ENCODE data around the gene SOCS1.

DNA sequence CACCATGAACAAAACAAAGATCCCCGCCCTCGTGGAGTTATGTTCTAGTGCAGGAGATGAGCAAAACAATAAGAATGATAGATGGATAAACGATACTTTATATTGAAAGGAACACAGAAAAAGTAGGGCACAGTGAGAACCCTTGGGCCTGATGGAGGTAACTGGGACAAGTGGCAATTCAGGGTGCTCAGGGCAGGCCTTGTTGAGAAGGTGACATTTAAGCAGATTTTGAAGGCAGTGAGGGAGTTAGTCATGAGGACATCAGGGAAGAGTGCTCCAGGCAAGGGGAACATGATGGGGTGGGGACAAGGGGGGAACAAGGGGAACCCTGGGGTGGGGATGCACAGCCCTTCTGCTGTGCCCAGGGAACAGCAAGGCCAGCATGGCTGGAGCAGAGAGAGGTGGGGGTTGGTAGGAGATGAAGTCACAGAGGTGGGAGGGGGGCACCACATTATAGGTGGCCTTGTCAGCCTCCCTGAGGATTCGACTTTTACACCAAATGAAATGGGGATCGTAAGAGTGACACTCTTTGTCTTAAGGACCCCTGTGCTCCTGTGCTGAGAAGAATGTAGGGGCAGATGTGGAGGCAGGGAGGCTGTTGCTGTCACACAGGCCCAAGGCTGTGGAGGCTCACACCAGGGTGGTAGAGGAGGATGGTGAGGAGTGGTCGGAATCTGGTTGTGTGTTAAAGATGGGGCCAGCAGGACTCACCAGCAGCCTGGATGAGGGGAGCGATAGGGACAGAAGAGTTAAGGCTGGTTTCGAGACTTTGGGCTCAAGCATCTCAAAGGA is 34.3 kb upstream of the SOCS1 start:
- TF ChIP-seq, protein P1, sequence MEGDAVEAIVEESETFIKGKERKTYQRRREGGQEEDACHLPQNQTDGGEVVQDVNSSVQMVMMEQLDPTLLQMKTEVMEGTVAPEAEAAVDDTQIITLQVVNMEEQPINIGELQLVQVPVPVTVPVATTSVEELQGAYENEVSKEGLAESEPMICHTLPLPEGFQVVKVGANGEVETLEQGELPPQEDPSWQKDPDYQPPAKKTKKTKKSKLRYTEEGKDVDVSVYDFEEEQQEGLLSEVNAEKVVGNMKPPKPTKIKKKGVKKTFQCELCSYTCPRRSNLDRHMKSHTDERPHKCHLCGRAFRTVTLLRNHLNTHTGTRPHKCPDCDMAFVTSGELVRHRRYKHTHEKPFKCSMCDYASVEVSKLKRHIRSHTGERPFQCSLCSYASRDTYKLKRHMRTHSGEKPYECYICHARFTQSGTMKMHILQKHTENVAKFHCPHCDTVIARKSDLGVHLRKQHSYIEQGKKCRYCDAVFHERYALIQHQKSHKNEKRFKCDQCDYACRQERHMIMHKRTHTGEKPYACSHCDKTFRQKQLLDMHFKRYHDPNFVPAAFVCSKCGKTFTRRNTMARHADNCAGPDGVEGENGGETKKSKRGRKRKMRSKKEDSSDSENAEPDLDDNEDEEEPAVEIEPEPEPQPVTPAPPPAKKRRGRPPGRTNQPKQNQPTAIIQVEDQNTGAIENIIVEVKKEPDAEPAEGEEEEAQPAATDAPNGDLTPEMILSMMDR (IDR thresholded peaks at IDR 0.05; ENCODE audit: insufficient read depth, low read length) = no peak
- TF ChIP-seq, protein P2, sequence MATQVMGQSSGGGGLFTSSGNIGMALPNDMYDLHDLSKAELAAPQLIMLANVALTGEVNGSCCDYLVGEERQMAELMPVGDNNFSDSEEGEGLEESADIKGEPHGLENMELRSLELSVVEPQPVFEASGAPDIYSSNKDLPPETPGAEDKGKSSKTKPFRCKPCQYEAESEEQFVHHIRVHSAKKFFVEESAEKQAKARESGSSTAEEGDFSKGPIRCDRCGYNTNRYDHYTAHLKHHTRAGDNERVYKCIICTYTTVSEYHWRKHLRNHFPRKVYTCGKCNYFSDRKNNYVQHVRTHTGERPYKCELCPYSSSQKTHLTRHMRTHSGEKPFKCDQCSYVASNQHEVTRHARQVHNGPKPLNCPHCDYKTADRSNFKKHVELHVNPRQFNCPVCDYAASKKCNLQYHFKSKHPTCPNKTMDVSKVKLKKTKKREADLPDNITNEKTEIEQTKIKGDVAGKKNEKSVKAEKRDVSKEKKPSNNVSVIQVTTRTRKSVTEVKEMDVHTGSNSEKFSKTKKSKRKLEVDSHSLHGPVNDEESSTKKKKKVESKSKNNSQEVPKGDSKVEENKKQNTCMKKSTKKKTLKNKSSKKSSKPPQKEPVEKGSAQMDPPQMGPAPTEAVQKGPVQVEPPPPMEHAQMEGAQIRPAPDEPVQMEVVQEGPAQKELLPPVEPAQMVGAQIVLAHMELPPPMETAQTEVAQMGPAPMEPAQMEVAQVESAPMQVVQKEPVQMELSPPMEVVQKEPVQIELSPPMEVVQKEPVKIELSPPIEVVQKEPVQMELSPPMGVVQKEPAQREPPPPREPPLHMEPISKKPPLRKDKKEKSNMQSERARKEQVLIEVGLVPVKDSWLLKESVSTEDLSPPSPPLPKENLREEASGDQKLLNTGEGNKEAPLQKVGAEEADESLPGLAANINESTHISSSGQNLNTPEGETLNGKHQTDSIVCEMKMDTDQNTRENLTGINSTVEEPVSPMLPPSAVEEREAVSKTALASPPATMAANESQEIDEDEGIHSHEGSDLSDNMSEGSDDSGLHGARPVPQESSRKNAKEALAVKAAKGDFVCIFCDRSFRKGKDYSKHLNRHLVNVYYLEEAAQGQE (IDR thresholded peaks at IDR 0.05; ENCODE audit: insufficient replicate concordance, low read depth) = no peak
- TF ChIP-seq POLR2AphosphoS5 (IDR thresholded peaks at IDR 0.05; ENCODE audit: low read depth) (no peak), GABPA (IDR thresholded peaks at IDR 0.05; ENCODE audit: low read depth) (no peak)
